Frontal cortex (tissue), 4 donors: Measurements from ENCODE around the gene PLCE1. TPM values are rescaled to one million over a fixed set of nuclear protein-coding genes. Genes with fewer than 3 reads are reported as not detected.

Source experiments
- DNase-seq, 2 donors: peaks; one replicate each; pipeline ENCODE4 v3.0.0; 2012; ENCODE audit warnings: low spot score in 2 of 2
- FAIRE-seq: peaks from 2 replicates; lab custom pipeline; 2012; peaks lifted over from hg19 to GRCh38; lab: Jason Lieb, UNC
- total RNA-seq: library from RNA; depleted of rRNA; stranded (reverse); fragments of >200 nt; gene quantifications from one replicate; pipeline ENCODE4 v1.2.3, GENCODE V29; 2014
- donor health status: control.
- donor health status: control.
- donor health status: control.

PLCE1 gene
- total RNA-seq, 1 donor from 2014 or later, result 4.9 TPM

GRCh38 chr10:93992400-93993030 lies 1.2 kb upstream of the PLCE1 start:
- FAIRE-seq (no peak), DNase-seq (no peak)

DNA sequence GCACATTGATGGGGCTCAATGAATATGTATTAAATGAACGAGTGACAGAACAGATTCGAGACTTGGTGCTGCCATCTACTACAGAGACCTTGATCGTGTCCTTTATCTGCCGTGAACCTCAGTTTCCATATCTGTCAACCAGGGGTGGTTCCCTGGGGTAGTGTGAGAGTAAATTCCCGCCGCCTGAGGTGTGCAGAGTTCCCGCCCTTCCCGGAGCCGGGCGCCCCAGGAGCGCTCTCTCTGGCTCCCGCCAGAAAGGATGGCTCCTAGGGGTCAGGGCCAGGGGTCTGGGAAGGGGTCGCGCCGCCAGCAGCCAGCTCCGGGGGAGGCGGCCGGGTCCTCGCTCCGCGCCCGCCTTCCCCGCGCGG lies 333 bp upstream of the PLCE1 start:
- no peak for DNase-seq
- no peak for FAIRE-seq

DNA sequence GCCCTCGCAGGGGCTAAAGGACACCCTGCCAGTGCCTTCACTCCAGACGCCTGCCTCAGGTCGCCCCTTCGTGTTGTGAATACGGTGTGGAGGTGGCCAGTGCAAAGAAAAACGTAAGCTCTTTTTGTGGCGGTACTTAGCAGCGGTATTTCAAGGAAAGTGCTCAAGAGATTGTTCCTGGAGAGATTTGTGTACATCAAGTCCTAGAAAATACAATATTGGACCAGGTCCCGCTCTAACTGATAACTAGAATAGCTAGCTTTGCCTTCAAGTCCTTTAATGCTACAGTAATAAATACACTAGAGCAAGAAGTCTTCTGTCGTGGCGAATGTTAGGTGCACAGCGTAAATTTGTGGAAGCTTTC lies 689 bp downstream of the PLCE1 start:
- DNase-seq (no peak), FAIRE-seq (no peak)

GRCh38 chr10:93995182-93995581 lies 1.5 kb downstream of the PLCE1 start:
- no peak for DNase-seq
- FAIRE-seq, result no peak

DNA sequence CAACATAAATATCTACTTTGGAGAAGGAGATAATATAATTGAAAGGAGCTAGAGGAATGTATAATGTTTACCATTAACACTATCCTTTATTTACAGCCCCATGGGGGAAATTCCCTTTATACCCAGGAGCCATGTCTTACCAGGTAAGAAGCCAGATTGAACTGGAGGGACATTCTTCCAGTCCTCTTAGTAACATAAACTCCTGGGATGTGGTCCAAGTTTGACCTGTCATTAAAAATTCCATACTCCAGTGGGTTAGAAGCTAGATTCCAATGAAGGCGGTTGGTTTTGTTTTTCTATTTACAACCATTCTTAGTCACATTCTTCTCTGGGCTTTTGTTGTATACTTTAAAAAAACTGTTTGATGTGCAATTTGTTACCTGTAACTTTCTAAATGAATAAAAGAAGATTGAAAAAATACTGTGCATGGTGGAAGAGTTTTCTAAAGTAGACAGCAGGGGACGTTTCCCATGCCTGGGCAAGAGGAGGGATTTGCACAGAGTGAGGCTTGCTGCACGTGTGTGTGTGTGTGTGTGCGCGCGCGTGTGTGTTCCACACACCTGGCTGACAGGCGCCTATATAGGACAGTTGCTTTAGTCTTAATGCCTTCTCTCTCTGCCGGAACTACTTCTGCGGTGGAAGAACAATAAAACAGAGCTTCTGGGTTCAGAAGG lies 2.0 kb downstream of the PLCE1 start:
- no peak for FAIRE-seq

GRCh38 chr10:93996551-93996950 lies 2.8 kb downstream of the PLCE1 start:
- no peak for FAIRE-seq
- DNase-seq, result no peak

More for the DNA sequence above, 2.0 kb downstream of the PLCE1 start:
- DNase-seq, result no peak

GRCh38 chr10:93997546-93997945 lies 3.8 kb downstream of the PLCE1 start:
- FAIRE-seq (no peak), DNase-seq (no peak)

- DNase-seq (no peak), FAIRE-seq (no peak)
Observed at GRCh38 chr10:93999401-93999851, 5.7 kb downstream of the PLCE1 start.

DNA sequence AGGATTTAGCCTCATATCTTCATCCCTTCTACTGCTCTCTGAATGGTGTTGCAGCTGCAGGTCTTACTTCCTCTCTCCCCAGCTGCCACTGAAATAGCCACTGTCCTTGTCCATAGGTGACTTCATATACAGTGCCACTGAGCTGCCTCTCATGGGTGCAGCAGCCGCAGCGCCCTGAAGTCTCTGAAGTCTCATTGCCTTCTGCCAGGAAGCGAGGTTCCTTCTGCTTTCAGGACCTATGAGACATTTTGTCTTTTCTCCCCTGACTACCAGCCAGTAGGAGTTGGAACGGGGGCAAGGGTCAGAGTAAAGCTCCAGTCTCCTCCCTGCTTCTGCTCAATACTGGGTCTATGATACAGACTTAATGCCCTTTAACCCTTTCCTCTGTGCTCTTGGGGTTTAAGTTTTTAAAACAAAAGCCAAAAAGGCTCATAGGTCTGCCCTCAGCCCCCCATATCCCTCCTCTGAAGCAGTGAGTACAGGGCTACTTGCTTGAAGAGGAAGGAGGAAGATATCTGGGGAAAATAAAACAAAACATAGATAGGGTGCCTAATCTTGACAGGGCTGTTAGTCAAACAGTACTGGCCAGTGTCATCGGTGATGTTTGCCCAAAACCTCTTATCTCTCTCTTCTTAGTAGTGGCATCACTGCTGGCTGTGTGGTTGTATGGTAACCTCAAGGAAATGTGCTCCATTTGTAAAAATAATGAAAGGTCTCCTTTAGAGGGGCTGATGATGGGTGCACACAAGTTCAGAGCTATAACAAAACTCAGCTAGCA lies 7.1 kb downstream of the PLCE1 start:
- DNase-seq (no peak), FAIRE-seq (no peak)

GRCh38 chr10:94001416-94001810 lies 7.7 kb downstream of the PLCE1 start:
- FAIRE-seq (no peak), DNase-seq (no peak)

- FAIRE-seq (no peak), DNase-seq (no peak)
Observed at GRCh38 chr10:94002156-94002555, 8.4 kb downstream of the PLCE1 start.

DNA sequence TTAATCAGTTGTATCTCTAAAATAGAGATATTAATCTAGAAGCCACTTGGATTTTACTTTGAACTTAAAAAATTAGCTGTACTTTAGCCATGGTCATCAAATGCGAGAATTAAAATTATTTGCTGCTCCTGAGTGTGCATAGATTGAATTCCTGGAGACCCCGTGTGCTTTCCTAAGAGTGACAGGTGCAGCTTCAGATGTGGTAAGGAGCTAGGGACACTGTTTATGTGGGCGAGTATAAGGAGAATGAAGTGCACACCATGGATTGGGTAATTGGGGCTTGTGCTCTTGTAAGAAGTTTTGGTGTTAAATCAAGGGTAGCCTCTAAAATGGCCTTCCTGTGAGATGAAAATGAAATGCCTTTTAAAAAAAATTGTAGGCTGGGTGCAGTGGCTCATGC lies 9.8 kb downstream of the PLCE1 start:
- DNase-seq, result no peak

GRCh38 chr10:94005050-94005449 lies 11.3 kb downstream of the PLCE1 start:
- FAIRE-seq, result no peak
- no peak for DNase-seq

More for the DNA sequence above, 9.8 kb downstream of the PLCE1 start:
- FAIRE-seq, result no peak

- FAIRE-seq (no peak), DNase-seq (no peak)
Observed at GRCh38 chr10:94006591-94007550, 13.1 kb downstream of the PLCE1 start.

- FAIRE-seq, result no peak
- no peak for DNase-seq
Observed at GRCh38 chr10:94008526-94008925, 14.8 kb downstream of the PLCE1 start.

GRCh38 chr10:94010116-94010515 lies 16.4 kb downstream of the PLCE1 start:
- no peak for DNase-seq
- no peak for FAIRE-seq

DNA sequence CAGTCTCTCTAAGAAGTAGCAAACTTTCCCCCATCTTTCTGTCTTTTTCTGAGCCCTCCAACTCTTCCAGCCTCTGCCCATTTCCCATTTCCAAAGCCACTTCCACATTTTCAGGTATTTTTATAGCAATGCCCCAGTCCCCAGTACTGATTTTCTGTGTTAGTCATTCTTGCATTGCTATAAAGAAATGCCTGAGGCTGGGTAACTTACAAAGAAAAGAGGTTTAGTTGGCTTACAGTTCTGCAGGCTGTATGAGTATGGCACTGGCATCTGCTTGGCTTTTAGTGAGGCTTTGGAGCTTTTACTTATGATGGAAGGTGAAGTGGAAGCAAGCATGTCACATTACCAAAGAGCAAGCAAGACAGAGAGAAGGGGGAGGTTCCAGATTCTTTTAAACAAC lies 17.2 kb downstream of the PLCE1 start:
- FAIRE-seq (no peak), DNase-seq (no peak)

DNA sequence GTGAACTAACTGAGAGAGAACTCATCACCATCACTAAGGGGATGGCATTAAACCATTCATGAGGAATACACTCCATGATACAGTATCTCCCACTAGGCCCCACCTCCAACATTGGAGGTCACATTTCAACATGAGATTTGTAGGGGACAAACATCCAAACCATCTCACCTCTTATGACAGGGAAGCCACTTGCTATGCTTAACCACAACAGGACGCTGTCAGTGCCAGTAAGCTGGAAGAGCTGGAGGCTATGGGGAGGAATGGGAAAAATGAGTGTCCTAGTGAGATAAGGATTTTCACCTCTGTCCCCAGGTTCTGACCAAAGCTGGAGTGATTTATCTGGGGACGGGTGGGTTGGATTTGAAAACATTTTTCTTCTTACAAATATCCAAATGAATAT lies 17.6 kb downstream of the PLCE1 start:
- DNase-seq, result no peak
- FAIRE-seq, result no peak

DNA sequence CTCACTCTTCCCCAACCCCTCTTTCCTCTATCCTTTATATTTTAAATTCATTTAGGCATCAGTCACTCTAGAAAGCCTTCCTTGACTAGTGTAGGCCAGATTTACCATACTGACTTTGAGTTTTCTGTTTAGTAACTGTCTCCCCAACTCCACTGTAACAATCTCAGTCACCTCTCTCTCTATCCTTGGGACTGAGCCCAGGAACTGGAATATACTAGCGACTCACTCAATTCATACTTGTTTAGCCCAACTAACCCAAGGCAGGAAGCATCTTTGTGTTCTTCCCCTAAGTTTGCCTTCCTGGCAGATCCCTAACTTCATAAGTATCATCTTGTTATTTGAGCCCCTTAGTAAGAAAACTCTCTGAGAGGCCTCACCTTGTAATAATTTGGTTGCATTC lies 19.1 kb downstream of the PLCE1 start:
- DNase-seq (no peak), FAIRE-seq (no peak)

GRCh38 chr10:94013331-94013760 lies 19.6 kb downstream of the PLCE1 start:
- FAIRE-seq (no peak), DNase-seq (no peak)
